GM18867 (cell line): ENCODE measurements around the gene HTR1D.
"Not testable (repeated sequence)": the region's sequence is repeated elsewhere in the genome, so short reads cannot be mapped to it uniquely, and the experiment has no call there.

Experiments
- ATAC-seq: cut with Tn5 transposase; IDR thresholded peaks from one replicate; pipeline ENCODE4 v1.9.1; 2021; ENCODE audit warnings: mild to moderate bottlenecking, moderate library complexity; ENCODE audit not compliant: unreplicated experiment

Gene HTR1D

GRCh38 chr1:23217421-23218115 is at the start of gene HTR1D:
TSS of gene HTR1D (minus strand) at chr1:23217502. CDS start at chr1:23194219, 23,283 bp downstream.
- no peak for ATAC-seq

- no peak for ATAC-seq
These were observed 46.1 kb upstream of the HTR1D start for GRCh38 chr1:23263380-23263887.

GRCh38 chr1:23258082-23258481 is 40.8 kb upstream of the HTR1D start:
- ATAC-seq: not testable (repeated sequence)

GRCh38 chr1:23257371-23257770 is 40.1 kb upstream of the HTR1D start:
- ATAC-seq: not testable (repeated sequence)

- ATAC-seq: no peak
These were observed 37.3 kb upstream of the HTR1D start for GRCh38 chr1:23254584-23254983.

GRCh38 chr1:23251812-23252211 is 34.5 kb upstream of the HTR1D start:
- no peak for ATAC-seq

- ATAC-seq: no peak
These were observed 32.6 kb upstream of the HTR1D start for GRCh38 chr1:23249787-23250454.

GRCh38 chr1:23247276-23247675 is 30.0 kb upstream of the HTR1D start:
- ATAC-seq: no peak

GRCh38 chr1:23246274-23246673 is 29.0 kb upstream of the HTR1D start:
- ATAC-seq: no peak

- no peak for ATAC-seq
These were observed 27.0 kb upstream of the HTR1D start for GRCh38 chr1:23244256-23244761.

- ATAC-seq: no peak
These were observed 25.1 kb upstream of the HTR1D start for GRCh38 chr1:23242414-23242813.

GRCh38 chr1:23239638-23240295 is 22.5 kb upstream of the HTR1D start:
- ATAC-seq: no peak

GRCh38 chr1:23238565-23238964 is 21.3 kb upstream of the HTR1D start:
- no peak for ATAC-seq

GRCh38 chr1:23237508-23237907 is 20.2 kb upstream of the HTR1D start:
- no peak for ATAC-seq

GRCh38 chr1:23227806-23228205 is 10.5 kb upstream of the HTR1D start:
- no peak for ATAC-seq

GRCh38 chr1:23224739-23225648 is 7.7 kb upstream of the HTR1D start:
- ATAC-seq: no peak

GRCh38 chr1:23223963-23224362 is 6.7 kb upstream of the HTR1D start:
- ATAC-seq: not testable (repeated sequence)

- ATAC-seq: not testable (repeated sequence)
These were observed 6.2 kb upstream of the HTR1D start for GRCh38 chr1:23223490-23223951.

- ATAC-seq: no peak
These were observed 5.4 kb upstream of the HTR1D start for GRCh38 chr1:23222742-23223141.

GRCh38 chr1:23222331-23222730 is 5.0 kb upstream of the HTR1D start:
- no peak for ATAC-seq
